Endothelial cell of umbilical vein (primary cell): Measurements from ENCODE around the gene HADH.

Experiments
- CTCF ChIP-seq, 2 donors: IDR thresholded peaks; 1 replicate in 1 of 2; 2 replicates in 1 of 2; pipeline ENCODE4 v1.5.1; 2011; ENCODE audit warnings: low read length in 2 of 2, mild to moderate bottlenecking in 2 of 2, moderate library complexity in 2 of 2, control low read depth in 1 of 2, inconsistent platforms in 1 of 2, low read depth in 1 of 2; ENCODE audit not compliant: insufficient read depth in 1 of 2; ENCODE audit errors: extremely low read depth in 1 of 2
- POLR2AphosphoS5 ChIP-seq: IDR thresholded peaks from 2 replicates; pipeline ENCODE4 v1.6.1; 2012; ENCODE audit warnings: low read depth, mild to moderate bottlenecking, control low read depth, low read length, moderate library complexity; ENCODE audit not compliant: insufficient read depth

GRCh38 chr4:108010167-108010566, 20.5 kb downstream of the HADH start:
- TF ChIP-seq POLR2AphosphoS5: no peak
- TF ChIP-seq CTCF (IDR thresholded peaks at IDR 0.05; ENCODE audit: extremely low read depth in 1 of 2, insufficient read depth in 1 of 2, low read depth in 1 of 2, low read length in 2 of 2): no peak
